Gastroesophageal sphincter (tissue), 4 donors: ENCODE measurements around the gene LTO1. TPM values are rescaled to one million over a fixed set of nuclear protein-coding genes. Genes with fewer than 3 reads are reported as not detected.

Experiments used
- ATAC-seq: fragments of 150-250 bp; one replicate; pipeline ENCODE4 v1.9.1; 2016; ENCODE audit warnings: mild to moderate bottlenecking, moderate library complexity
- H3K27ac ChIP-seq, 4 donors: fragments of 200-600 bp; sonication (generic) in 3 of 4; 1 replicate in 3 of 4; 2 replicates in 1 of 4; pipeline ENCODE4 v1.5.1; 2016 to 2019
- H3K27me3 ChIP-seq: fragments of 200-600 bp; sonication (generic); one replicate; pipeline ENCODE4 v1.5.1; 2019
- H3K36me3 ChIP-seq, 2 donors: fragments of 200-600 bp; sonication (generic); one replicate each; pipeline ENCODE4 v1.5.1; 2019; ENCODE audit warnings: control low read depth in 1 of 2
- H3K4me1 ChIP-seq, 3 donors: fragments of 200-600 bp; sonication (generic); 1 replicate in 2 of 3; 2 replicates in 1 of 3; pipeline ENCODE4 v1.5.1; 2016 to 2019; ENCODE audit warnings: control low read depth in 2 of 3
- H3K4me3 ChIP-seq, 2 donors: fragments of 200-600 bp; sonication (generic); one replicate each; pipeline ENCODE4 v1.5.1; 2019; ENCODE audit warnings: mild to moderate bottlenecking in 1 of 2, moderate library complexity in 1 of 2
- H3K9me3 ChIP-seq, 3 donors: fragments of 200-600 bp; sonication (generic); one replicate each; pipeline ENCODE4 v1.5.1; 2017 to 2019; ENCODE audit warnings: control low read depth in 2 of 3
- EP300 ChIP-seq: sonication (generic); formaldehyde crosslinking; IDR thresholded peaks from one replicate; pipeline ENCODE4 v1.6.1; 2017; ENCODE audit warnings: antibody characterized with exemption, mild to moderate bottlenecking
- POLR2A ChIP-seq, 2 donors: fragments of 450-650 bp; IDR thresholded peaks; one replicate each; pipeline ENCODE4 v1.6.1; 2017; ENCODE audit warnings: antibody characterized with exemption in 2 of 2, mild to moderate bottlenecking in 2 of 2, moderate library complexity in 1 of 2
- POLR2AphosphoS5 ChIP-seq: sonication (generic); formaldehyde crosslinking; IDR thresholded peaks from one replicate; pipeline ENCODE4 v1.6.1; 2017; ENCODE audit warnings: antibody characterized with exemption
- WGBS, 2 donors: methylation state at CpG; one replicate each; pipeline ENCODE4 v1.1.5; 2018; ENCODE audit warnings: low coverage in 1 of 2; 5-methylcytosine and 5-hydroxymethylcytosine counted together
- total RNA-seq, 4 donors: library from RNA; depleted of rRNA; stranded (reverse); fragments of >200 nt; gene quantifications; one replicate each; pipeline ENCODE4 v1.1.0, GENCODE V29; 2016
- TF ChIP-seq, protein P1 (sequence below), 4 experiments: fragments of 200-600 bp in 2 of 4; fragments of 450-650 bp in 2 of 4; sonication (generic) in 1 of 4; IDR thresholded peaks; one replicate each; pipeline ENCODE4 v1.5.1; 2017 to 2019; ENCODE audit warnings: antibody characterized with exemption in 4 of 4, mild to moderate bottlenecking in 2 of 4, moderate library complexity in 2 of 4

Gene LTO1
- total RNA-seq, 4 donors from 2014 or later: 13.7 to 34.4 (median 18.0) TPM

DNA sequence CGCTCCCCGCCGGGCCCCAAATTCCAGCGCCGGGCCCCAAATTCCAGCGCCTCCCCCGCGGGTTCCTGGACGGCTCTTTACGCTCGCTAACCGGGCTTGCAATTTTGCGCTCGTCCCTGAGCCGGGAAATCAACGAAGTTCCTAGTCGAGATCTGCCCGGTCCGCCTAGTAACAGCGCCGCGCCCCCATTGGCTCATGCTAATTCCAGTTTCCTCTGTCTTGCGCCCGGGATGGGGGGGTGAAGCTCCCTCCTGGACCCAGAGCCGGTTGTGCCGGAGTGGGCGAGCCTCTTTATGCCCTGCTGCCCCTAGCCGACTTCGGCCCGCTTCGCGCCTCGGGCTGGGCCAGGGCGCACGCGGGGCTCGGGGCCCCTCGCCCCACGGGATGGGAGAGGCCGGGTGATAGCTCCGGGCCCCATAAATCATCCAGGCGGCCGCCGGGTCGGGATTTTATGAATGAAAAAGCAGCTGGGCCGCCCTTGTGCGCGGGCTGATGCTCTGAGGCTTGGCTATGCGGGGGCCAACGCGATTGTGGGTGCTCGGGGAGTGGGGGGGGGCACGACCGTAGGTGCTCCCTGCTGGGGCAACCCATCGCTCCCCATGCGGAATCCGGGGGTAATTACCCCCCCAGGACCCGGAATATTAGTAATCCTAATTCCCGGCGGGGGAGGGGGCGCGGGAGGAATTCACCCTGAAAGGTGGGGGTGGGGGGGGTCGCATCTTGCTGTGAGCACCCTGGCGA, 36.0 kb downstream of the LTO1 start:
- TF ChIP-seq POLR2AphosphoS5 (no peak), EP300 (no peak), POLR2A (IDR thresholded peaks at IDR 0.05) (no peak)
- TF ChIP-seq, protein P1, sequence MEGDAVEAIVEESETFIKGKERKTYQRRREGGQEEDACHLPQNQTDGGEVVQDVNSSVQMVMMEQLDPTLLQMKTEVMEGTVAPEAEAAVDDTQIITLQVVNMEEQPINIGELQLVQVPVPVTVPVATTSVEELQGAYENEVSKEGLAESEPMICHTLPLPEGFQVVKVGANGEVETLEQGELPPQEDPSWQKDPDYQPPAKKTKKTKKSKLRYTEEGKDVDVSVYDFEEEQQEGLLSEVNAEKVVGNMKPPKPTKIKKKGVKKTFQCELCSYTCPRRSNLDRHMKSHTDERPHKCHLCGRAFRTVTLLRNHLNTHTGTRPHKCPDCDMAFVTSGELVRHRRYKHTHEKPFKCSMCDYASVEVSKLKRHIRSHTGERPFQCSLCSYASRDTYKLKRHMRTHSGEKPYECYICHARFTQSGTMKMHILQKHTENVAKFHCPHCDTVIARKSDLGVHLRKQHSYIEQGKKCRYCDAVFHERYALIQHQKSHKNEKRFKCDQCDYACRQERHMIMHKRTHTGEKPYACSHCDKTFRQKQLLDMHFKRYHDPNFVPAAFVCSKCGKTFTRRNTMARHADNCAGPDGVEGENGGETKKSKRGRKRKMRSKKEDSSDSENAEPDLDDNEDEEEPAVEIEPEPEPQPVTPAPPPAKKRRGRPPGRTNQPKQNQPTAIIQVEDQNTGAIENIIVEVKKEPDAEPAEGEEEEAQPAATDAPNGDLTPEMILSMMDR (IDR thresholded peaks at IDR 0.05): no peak
- peak overlapping the region; percentile 10 to 53 for H3K4me3 ChIP-seq
- H3K36me3 ChIP-seq: peaks cover 0 to 3% of the 10 kb centered on the region in 2 donors
- no peaks in the 10 kb centered on the region for H3K9me3 ChIP-seq
- peak overlapping the region in 3 of 4 donors; percentile 45 to 72 (median 56) for H3K27ac ChIP-seq
- peaks cover 85% of the 10 kb centered on the region for H3K27me3 ChIP-seq
- peak; percentile 72 for ATAC-seq
- H3K4me1 ChIP-seq: peaks cover 0 to 83% (median 49%) of the 10 kb centered on the region in 3 donors
- 0 to 2% methylated on average over 3 to 8 of the region's 64 CpGs for WGBS, 2 donors

DNA sequence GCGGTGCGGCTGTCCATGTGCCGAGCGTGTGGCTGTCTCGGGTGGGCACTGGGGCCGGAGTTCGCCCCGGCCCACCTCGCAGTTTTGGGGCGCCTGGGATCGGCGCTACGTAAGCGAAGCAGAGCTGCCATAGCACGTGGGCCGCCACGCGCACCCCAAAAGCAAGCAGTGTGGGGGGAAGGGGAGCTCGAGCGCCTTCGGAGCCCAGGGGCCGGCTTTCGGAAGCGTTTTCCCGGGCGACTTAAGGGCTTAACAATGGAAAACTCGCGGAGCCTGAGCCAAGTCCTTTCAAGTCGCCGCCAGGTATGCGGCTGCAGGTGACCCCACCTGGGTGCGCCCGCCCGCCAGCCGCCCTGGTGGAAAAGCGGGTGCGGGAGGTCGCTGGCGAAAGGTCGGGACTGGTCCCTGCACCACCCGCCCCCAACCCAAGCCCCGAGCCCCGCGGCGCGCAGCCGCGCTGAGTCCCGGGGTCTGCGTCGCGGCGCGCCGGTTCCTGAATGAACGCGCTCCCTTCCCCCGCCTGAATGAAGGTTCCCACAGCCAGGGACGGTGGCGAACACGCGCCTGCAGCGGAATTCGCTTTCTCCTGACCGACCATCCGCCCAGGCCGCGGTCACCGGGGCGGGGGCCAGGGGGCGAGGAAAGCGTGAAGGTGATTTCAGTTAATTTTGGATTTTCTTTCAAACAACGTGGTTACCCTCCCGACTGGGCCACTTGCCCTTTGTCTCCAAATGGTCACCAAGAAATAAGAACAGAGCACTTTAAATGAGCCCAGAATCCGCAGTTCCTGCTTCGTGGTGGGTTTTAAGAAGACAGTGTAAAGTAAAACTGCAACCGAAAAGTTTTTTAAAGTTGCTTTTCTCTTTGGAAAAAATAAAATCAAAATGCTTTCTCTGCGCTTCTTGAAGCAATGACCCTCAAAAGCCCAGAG, 36.9 kb downstream of the LTO1 start:
- ATAC-seq: no peak
- Histone ChIP-seq H3K4me3 (peak overlapping the region in 1 of 2 donors; percentile 53), H3K36me3 (no peaks in the 10 kb centered on the region), H3K4me1 (peaks cover 0 to 74% (median 42%) of the 10 kb centered on the region in 3 donors), H3K27me3 (peaks cover 95% of the 10 kb centered on the region), H3K9me3 (no peaks in the 10 kb centered on the region), H3K27ac (peak overlapping the region in 3 of 4 donors; percentile 45 to 72 (median 56))
- 0 to 2% methylated on average over 6 to 9 of the region's 78 CpGs for WGBS, 2 donors
- no peak for TF ChIP-seq POLR2AphosphoS5
- no peak for TF ChIP-seq EP300
- no peak for TF ChIP-seq POLR2A (IDR thresholded peaks at IDR 0.05)

DNA sequence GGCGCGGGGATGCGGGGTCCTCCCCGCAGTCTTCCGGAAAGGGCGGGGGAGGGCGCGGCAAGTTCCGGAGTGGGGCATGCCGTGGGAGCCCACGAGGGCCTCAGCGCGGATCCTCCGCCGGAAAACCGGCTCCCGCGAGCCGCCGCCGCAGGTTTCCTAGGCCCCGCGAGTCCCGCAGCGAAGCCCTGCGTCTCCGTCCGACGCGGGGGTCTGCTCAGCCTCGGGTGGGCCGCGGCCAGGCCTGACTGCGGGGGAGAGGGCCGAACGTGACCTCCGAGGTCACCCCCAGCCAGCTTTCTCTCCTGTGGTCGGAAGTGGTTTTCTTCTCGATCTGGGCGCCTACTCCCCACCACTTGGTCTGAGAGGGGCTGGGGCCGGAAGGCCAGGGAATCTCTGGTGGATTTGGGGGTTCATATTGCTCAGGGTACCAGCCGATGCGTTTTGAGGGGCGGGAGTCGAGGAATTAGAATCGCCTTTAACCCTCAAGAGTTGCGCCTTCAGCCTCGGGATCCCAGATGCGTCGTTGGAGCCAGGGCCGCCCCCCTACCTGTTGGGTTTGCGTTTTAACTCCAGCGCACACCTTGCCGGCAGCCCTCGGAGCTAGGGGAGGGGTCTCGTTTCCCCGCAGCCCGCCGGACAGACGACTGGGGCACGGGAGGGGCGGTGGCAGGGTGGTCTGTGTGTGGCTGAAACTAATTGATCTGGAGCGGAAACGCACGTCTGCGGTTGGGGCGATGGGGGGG, 37.8 kb downstream of the LTO1 start:
- no peak for TF ChIP-seq POLR2A (IDR thresholded peaks at IDR 0.05)
- TF ChIP-seq, protein P1 (IDR thresholded peaks at IDR 0.05): no peak
- no peak for TF ChIP-seq POLR2AphosphoS5
- no peak for TF ChIP-seq EP300
- Histone ChIP-seq H3K27me3 (peaks cover 97% of the 10 kb centered on the region), H3K36me3 (no peaks in the 10 kb centered on the region), H3K9me3 (no peaks in the 10 kb centered on the region), H3K4me1 (peaks cover 0 to 65% (median 42%) of the 10 kb centered on the region in 3 donors), H3K27ac (peak overlapping the region in 3 of 4 donors; percentile 16 to 73 (median 72)), H3K4me3 (peak overlapping the region in 1 of 2 donors; percentile 53)
- no peak for ATAC-seq
- WGBS, 2 donors: no CpG with 5 or more reads among the region's 67 CpGs

DNA sequence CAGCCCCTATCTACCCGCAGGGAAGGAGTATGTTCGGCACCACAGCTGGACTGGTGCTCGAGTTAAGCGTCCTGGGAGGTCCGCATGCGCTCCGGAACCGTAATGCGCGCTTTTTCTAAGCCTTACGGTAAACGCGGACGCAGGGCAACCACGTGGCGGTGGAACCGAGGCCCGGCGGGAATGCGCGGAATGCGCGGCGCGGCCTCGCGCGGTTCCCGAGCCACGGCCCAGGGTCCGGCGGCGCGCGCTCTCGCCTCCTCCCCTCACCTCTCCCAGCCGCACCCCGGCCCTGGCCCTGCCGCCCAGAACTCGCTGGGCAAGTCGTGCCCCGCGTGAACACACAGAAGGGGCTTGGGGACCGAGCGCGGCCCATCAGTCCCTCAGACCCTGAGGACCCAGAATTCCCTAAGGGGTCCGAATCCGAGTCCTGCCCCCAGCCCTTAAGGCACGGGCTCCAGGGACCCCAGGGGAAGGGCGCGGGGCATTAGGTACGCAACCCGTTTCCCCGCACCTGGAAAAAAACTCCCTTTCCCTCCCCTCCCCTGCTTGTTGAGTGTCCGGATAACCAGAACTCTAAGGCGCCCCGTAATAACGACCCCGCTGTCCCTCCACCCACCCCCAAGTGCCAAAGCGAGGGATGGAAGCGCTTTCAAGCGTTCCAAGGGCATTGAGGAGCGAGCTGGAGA, 38.5 kb downstream of the LTO1 start:
- no peak for TF ChIP-seq POLR2AphosphoS5
- TF ChIP-seq POLR2A (IDR thresholded peaks at IDR 0.05): no peak
- no peak for TF ChIP-seq EP300
- TF ChIP-seq, protein P1 (IDR thresholded peaks at IDR 0.05): peak in 1 of 4 experiments; percentile 22
- H3K4me1 ChIP-seq: peaks cover 0 to 60% (median 42%) of the 10 kb centered on the region in 3 donors
- peak overlapping the region; percentile 13 to 53 for H3K4me3 ChIP-seq
- no peaks in the 10 kb centered on the region for H3K9me3 ChIP-seq
- peak; percentile 64 for ATAC-seq
- H3K27ac ChIP-seq: peak overlapping the region in 3 of 4 donors; percentile 16 to 73 (median 72)
- H3K36me3 ChIP-seq: no peaks in the 10 kb centered on the region
- H3K27me3 ChIP-seq: peaks cover 90% of the 10 kb centered on the region
- WGBS, 2 donors: no CpG with 5 or more reads among the region's 63 CpGs
